ENCODE data around the gene TPSB2. TPM values are rescaled to one million over a fixed set of nuclear protein-coding genes. Genes with fewer than 3 reads are reported as not detected.

The TPSB2 gene
- total and polyA plus RNA-seq, 7 donors, result 1.9 to 14.2 (median 3.3) TPM

GRCh38 chr16:1265090-1265630 is 35.2 kb upstream of the TPSB2 start:
- Histone ChIP-seq H3K9me3 (no peaks in the 10 kb centered on the region), H3K4me1 (no peaks in the 10 kb centered on the region), H3K4me3 (no peak overlapping the region), H3K27ac (no peak overlapping the region), H3K27me3 (ENCODE audit: insufficient read depth in 3 of 3, low read length in 2 of 3) (peaks cover 0 to 27% (median 7%) of the 10 kb centered on the region in 3 donors), H3K36me3 (ENCODE audit: insufficient read depth in 1 of 2, low read depth in 1 of 2) (no peaks in the 10 kb centered on the region)
- no peak for TF ChIP-seq CTCF (IDR thresholded peaks at IDR 0.05)
- ATAC-seq, result no peak
- DNase-seq, result no peak
- WGBS, 3 donors, result 67 to 74% (median 70%) methylated on average over 13 of the region's 13 CpGs
- intact Hi-C loops (cut with DNase I), result no loop called here

- Histone ChIP-seq H3K27ac (no peak overlapping the region), H3K4me3 (no peak overlapping the region), H3K9me3 (no peaks in the 10 kb centered on the region), H3K4me1 (no peaks in the 10 kb centered on the region), H3K36me3 (ENCODE audit: insufficient read depth in 1 of 2, low read depth in 1 of 2) (no peaks in the 10 kb centered on the region), H3K27me3 (ENCODE audit: insufficient read depth in 3 of 3, low read length in 2 of 3) (peaks cover 0 to 34% (median 12%) of the 10 kb centered on the region in 3 donors)
- intact Hi-C loops (cut with DNase I), result no loop called here
- no peak for ATAC-seq
- TF ChIP-seq CTCF (IDR thresholded peaks at IDR 0.05), result no peak
- 95 to 98% (median 97%) methylated on average over 16 of the region's 16 CpGs for WGBS, 3 donors
- no peak for DNase-seq
Observed at GRCh38 chr16:1264345-1265089, 34.5 kb upstream of the TPSB2 start.

- Histone ChIP-seq H3K4me1 (no peaks in the 10 kb centered on the region), H3K4me3 (no peak overlapping the region), H3K27me3 (ENCODE audit: insufficient read depth in 3 of 3, low read length in 2 of 3) (peaks cover 0 to 41% (median 16%) of the 10 kb centered on the region in 3 donors), H3K9me3 (no peaks in the 10 kb centered on the region), H3K27ac (no peak overlapping the region), H3K36me3 (ENCODE audit: insufficient read depth in 1 of 2, low read depth in 1 of 2) (no peaks in the 10 kb centered on the region)
- no peak for DNase-seq
- intact Hi-C loops (cut with DNase I), result no loop called here
- TF ChIP-seq CTCF (IDR thresholded peaks at IDR 0.05), result no peak
- WGBS, 3 donors, result 54 to 62% (median 57%) methylated on average over 15 of the region's 15 CpGs
- no peak for ATAC-seq
Observed at GRCh38 chr16:1263591-1264344, 33.8 kb upstream of the TPSB2 start.

GRCh38 chr16:1262846-1263221 is 32.9 kb upstream of the TPSB2 start:
- no peak overlapping the region for H3K4me3 ChIP-seq
- H3K27me3 ChIP-seq (ENCODE audit: insufficient read depth in 3 of 3, low read length in 2 of 3), result peaks cover 0 to 41% (median 16%) of the 10 kb centered on the region in 3 donors

More at GRCh38 chr16:1262846-1263221, 32.9 kb upstream of the TPSB2 start:
- DNase-seq, result no peak
- Histone ChIP-seq H3K36me3 (ENCODE audit: insufficient read depth in 1 of 2, low read depth in 1 of 2) (no peaks in the 10 kb centered on the region), H3K9me3 (no peaks in the 10 kb centered on the region), H3K27ac (no peak overlapping the region), H3K4me1 (no peaks in the 10 kb centered on the region)
- no peak for TF ChIP-seq CTCF (IDR thresholded peaks at IDR 0.05)
- 71 to 80% (median 74%) methylated on average over 9 of the region's 9 CpGs for WGBS, 3 donors
- intact Hi-C loops (cut with DNase I), result no loop called here
- ATAC-seq, result no peak

Data from psoas muscle (tissue), 8 donors.